ENCODE measurements around the gene TEAD1. TPM values are rescaled to one million over a fixed set of nuclear protein-coding genes. Genes with fewer than 3 reads are reported as not detected.

Gene TEAD1
- total and polyA plus RNA-seq, 9 of the 15 experiments (the other 6 are each of a cell fraction or from before 2014, with no cell fraction given) = 1.7 to 17.7 (median 10.8) TPM

- TF ChIP-seq XRCC3 (IDR thresholded peaks at IDR 0.05) (no peak), RERE (CRISPR knock-in tag; IDR thresholded peaks at IDR 0.05; ENCODE audit: borderline replicate concordance) (no peak), MAX (CRISPR knock-in tag; IDR thresholded peaks at IDR 0.05) (peak; percentile 91), RBBP5 (IDR thresholded peaks at IDR 0.05; ENCODE audit: borderline replicate concordance, insufficient read depth, low read length, poor library complexity, severe bottlenecking) (peak; percentile 40), GTF2F1 (IDR thresholded peaks at IDR 0.05; ENCODE audit: low read depth, low read length) (0 out of 2 replicates have a peak, but pooled peaks have one; percentile 84), MAFG (tag; conservative IDR thresholded peaks at IDR 0.05) (no peak), ZNF398 (CRISPR knock-in tag; IDR thresholded peaks at IDR 0.05) (no peak), POLR2G (IDR thresholded peaks at IDR 0.05; ENCODE audit: low read depth, low read length) (peak; percentile 61), ZNF239 (CRISPR knock-in tag; IDR thresholded peaks at IDR 0.05) (no peak), E2F8 (IDR thresholded peaks at IDR 0.05; ENCODE audit: low read depth, partially characterized antibody) (no peak), SMARCA4 (IDR thresholded peaks at IDR 0.05) (peak; percentile 95), MEIS2 (IDR thresholded peaks at IDR 0.05; ENCODE audit: partially characterized antibody) (peak; percentile 54), ZNF449 (CRISPR knock-in tag; IDR thresholded peaks at IDR 0.05) (no peak)
Measured at GRCh38 chr11:12989428-12990161, 315.4 kb downstream of the TEAD1 start (continued).
